NB4 (cell line): ENCODE data around the gene SYS1.

Experiments
- CTCF ChIP-seq: IDR thresholded peaks from one replicate; pipeline ENCODE4 v1.5.1; 2012; ENCODE audit warnings: low read depth, low read length
- MAX ChIP-seq: IDR thresholded peaks from 2 replicates; pipeline ENCODE4 v1.6.1; 2011; ENCODE audit warnings: low read depth, low read length
- MYC ChIP-seq: IDR thresholded peaks from 2 replicates; pipeline ENCODE4 v1.6.1; 2011; ENCODE audit warnings: low read depth, low read length
- POLR2A ChIP-seq: IDR thresholded peaks from 2 replicates; pipeline ENCODE4 v1.6.1; 2011; ENCODE audit warnings: mild to moderate bottlenecking; ENCODE audit not compliant: insufficient read length; ENCODE audit errors: extremely low read depth

- TF ChIP-seq CTCF (no peak), POLR2A (no peak), MAX (no peak), MYC (no peak)
Observed at GRCh38 chr20:45413479-45413878, 50.5 kb downstream of the SYS1 start.
